Activated CD8-positive, alpha-beta memory T cell treated with anti-CD3 and anti-CD28 coated beads, Interleukin-2, amount 50 U/mL, for 48 hours (primary cell): ENCODE measurements around the gene TIMM44.
"Not testable (repeated sequence)": the region's sequence is repeated elsewhere in the genome, so short reads cannot be mapped to it uniquely, and the experiment has no call there.

Source experiments
- DNase-seq: peaks from one replicate; pipeline ENCODE4 v3.0.0-alpha.2; 2020

Gene TIMM44

GRCh38 chr19:7894612-7895309, 48.7 kb downstream of the TIMM44 start:
- DNase-seq = no peak

- not testable (repeated sequence) for DNase-seq
Measured at GRCh38 chr19:7893362-7894101, 49.9 kb downstream of the TIMM44 start.

GRCh38 chr19:7888826-7889217, 54.6 kb downstream of the TIMM44 start:
- DNase-seq = no peak

GRCh38 chr19:7888145-7888825, 55.2 kb downstream of the TIMM44 start, which contains the start of gene LRRC8E:
TSS of gene LRRC8E (plus strand) at chr19:7888510. CDS start at chr19:7895604, 7,094 bp downstream.
- DNase-seq = peak; percentile 80

- DNase-seq = no peak
Measured at GRCh38 chr19:7887408-7888144, 55.9 kb downstream of the TIMM44 start.

GRCh38 chr19:7885818-7886217, 57.6 kb downstream of the TIMM44 start:
- DNase-seq = no peak

- DNase-seq = no peak
Measured at GRCh38 chr19:7883796-7884570, 59.5 kb downstream of the TIMM44 start.

GRCh38 chr19:7883105-7883504, 60.4 kb downstream of the TIMM44 start:
- DNase-seq = no peak

GRCh38 chr19:7881910-7882309, 61.6 kb downstream of the TIMM44 start:
- DNase-seq = no peak

- DNase-seq = no peak
Measured at GRCh38 chr19:7879836-7880235, 63.6 kb downstream of the TIMM44 start.

- no peak for DNase-seq
Measured at GRCh38 chr19:7879111-7879807, 64.2 kb downstream of the TIMM44 start.

GRCh38 chr19:7877249-7877836, 66.1 kb downstream of the TIMM44 start:
- no peak for DNase-seq
